ENCODE data around the gene PKD2.

The PKD2 gene

DNA sequence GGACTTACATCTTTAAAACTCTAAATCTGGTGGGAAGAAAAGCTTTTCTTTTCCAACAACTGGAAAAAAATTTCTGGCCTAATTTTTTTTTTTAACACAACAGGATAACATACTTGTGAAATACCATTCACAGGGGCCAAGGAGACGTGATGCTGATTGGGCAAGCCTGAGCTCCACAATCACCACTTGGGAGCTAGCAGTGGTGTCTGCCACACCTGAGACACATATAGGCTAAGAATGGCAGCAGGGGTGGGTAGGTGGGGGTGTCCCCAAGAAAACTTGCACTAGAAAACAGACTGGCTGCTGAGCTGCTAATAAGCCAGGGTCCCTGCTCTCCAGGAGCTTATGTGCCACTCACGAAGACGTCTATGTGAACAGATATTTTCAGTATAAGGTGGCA, 5.6 kb upstream of the PKD2 start:
- TF ChIP-seq, protein P1, sequence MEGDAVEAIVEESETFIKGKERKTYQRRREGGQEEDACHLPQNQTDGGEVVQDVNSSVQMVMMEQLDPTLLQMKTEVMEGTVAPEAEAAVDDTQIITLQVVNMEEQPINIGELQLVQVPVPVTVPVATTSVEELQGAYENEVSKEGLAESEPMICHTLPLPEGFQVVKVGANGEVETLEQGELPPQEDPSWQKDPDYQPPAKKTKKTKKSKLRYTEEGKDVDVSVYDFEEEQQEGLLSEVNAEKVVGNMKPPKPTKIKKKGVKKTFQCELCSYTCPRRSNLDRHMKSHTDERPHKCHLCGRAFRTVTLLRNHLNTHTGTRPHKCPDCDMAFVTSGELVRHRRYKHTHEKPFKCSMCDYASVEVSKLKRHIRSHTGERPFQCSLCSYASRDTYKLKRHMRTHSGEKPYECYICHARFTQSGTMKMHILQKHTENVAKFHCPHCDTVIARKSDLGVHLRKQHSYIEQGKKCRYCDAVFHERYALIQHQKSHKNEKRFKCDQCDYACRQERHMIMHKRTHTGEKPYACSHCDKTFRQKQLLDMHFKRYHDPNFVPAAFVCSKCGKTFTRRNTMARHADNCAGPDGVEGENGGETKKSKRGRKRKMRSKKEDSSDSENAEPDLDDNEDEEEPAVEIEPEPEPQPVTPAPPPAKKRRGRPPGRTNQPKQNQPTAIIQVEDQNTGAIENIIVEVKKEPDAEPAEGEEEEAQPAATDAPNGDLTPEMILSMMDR (IDR thresholded peaks at IDR 0.05; ENCODE audit: insufficient read depth, low read depth, low read length, missing control alignments), result no peak
- DNase-seq (ENCODE audit: low read depth), result no peak

GRCh38 chr4:88002786-88003185, 4.6 kb upstream of the PKD2 start:
- TF ChIP-seq, protein P1 (IDR thresholded peaks at IDR 0.05; ENCODE audit: insufficient read depth, low read depth, low read length, missing control alignments), result no peak
- H3K4me3 ChIP-seq (ENCODE audit: low read depth, low read length), result no peak overlapping the region
- DNase-seq (ENCODE audit: low read depth), result no peak

More for the DNA sequence above, 5.6 kb upstream of the PKD2 start:
- H3K4me3 ChIP-seq (ENCODE audit: low read depth, low read length), result no peak overlapping the region

DNA sequence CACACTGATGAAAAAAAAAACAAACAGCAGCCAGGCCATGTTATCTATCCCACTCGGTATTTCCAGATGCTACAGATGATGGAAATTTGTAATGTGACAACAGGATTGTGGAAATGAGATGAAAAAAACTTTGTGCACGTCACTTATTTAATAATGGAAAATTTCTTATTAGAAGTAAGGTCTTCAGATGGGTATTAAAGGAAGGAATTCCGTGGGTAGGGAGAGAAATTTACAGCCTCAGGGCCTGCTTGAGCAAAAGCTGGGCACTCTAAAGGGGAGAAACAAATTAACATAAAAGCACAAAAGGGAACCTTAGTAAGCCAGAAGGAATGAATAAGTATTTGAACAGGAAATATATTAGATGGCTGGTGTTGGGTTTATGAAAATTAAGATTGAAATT, 4.2 kb upstream of the PKD2 start:
- TF ChIP-seq, protein P1 (IDR thresholded peaks at IDR 0.05; ENCODE audit: insufficient read depth, low read depth, low read length, missing control alignments), result no peak
- H3K4me3 ChIP-seq (ENCODE audit: low read depth, low read length), result no peak overlapping the region
- no peak for DNase-seq (ENCODE audit: low read depth)

- TF ChIP-seq, protein P1 (IDR thresholded peaks at IDR 0.05; ENCODE audit: insufficient read depth, low read depth, low read length, missing control alignments), result no peak
- no peak overlapping the region for H3K4me3 ChIP-seq (ENCODE audit: low read depth, low read length)
- DNase-seq (ENCODE audit: low read depth), result no peak
These were observed 2.4 kb upstream of the PKD2 start for GRCh38 chr4:88005076-88005475.

DNA sequence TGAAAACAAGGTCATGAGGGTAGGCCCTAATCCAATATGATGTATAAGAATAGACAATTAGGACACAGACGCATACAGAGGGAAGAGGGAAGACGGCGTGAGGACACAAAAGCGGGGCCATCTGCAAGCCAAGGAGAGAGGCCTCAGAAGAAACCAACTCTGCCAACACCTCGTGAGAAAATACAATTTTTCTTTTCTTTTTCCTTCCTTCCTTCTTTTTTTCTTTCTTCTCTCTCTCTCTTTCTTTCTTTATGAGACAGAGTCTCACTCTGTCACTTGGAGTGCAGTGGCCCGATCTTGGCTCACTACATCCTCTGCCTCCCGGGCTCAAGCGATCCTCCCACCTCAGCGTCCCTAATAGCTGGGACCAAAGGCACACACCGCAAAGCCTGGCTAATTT, 1.5 kb upstream of the PKD2 start:
- no peak overlapping the region for H3K4me3 ChIP-seq (ENCODE audit: low read depth, low read length)
- no peak for DNase-seq (ENCODE audit: low read depth)
- TF ChIP-seq, protein P1 (IDR thresholded peaks at IDR 0.05; ENCODE audit: insufficient read depth, low read depth, low read length, missing control alignments), result no peak

DNA sequence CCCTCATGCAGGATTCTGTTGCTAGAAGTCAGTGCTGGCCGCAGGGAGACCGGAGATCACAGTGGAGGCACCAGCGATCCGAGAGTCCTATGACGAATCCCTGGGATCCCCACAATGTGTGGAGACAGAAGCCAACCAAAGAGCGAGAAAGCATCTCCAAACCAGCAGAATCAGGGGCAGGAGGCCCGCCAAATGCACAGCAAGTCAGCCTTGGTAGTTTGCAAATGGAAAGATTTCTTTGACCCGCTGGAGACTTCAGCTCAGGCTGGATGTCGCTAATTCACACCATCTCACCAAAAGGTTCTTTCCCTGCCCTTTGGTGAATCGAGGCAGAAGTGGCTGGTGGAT, 505 bp upstream of the PKD2 start:
- TF ChIP-seq, protein P1 (IDR thresholded peaks at IDR 0.05; ENCODE audit: insufficient read depth, low read depth, low read length, missing control alignments), result no peak
- peak; percentile 8 for DNase-seq (ENCODE audit: low read depth)
- H3K4me3 ChIP-seq (ENCODE audit: low read depth, low read length), result peak overlapping the region; percentile 33

DNA sequence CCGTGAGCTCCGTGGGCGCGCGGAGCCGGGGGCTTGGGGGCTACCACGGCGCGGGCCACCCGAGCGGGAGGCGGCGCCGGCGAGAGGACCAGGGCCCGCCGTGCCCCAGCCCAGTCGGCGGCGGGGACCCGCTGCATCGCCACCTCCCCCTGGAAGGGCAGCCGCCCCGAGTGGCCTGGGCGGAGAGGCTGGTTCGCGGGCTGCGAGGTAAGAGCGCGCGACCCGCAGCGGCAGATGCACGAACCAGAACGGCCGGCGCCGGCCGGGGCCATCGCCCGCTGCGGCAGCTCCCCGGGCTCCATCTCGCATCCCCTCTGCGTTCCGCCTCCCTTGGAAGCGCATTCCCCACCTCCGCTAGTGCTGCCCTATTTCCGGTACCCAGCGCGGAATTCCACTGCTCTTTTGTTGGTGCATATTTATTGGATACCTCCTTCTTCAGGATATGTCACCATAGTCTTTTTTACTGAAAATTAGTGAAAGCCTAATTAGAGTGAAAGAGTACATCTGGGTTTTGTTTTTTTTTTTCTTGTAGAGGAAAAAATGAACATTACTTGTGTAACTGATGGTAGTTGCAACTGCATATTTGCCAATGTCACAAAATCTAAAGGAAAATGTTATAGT, 797 bp downstream of the PKD2 start:
- H3K4me3 ChIP-seq (ENCODE audit: low read depth, low read length), result peak overlapping the region; percentile 87
- TF ChIP-seq, protein P1 (IDR thresholded peaks at IDR 0.05; ENCODE audit: insufficient read depth, low read depth, low read length, missing control alignments), result no peak
- DNase-seq (ENCODE audit: low read depth), result peak; percentile 59

All from GM12865 (cell line).